Measurements from ENCODE around the gene PERM1.
"Not testable (repeated sequence)": the region's sequence is repeated elsewhere in the genome, so short reads cannot be mapped to it uniquely, and the experiment has no call there.

The PERM1 gene

GRCh38 chr1:1013105-1013921 is 31.4 kb upstream of the PERM1 start, which contains the start of gene ISG15:
Gene ISG15, plus strand, starts transcription at chr1:1013497. Its CDS starts 77 bp downstream, at chr1:1013574.
- H3K4me3 ChIP-seq (ENCODE audit: insufficient read length, low read depth) = peak within 1 kb of the TSS; percentile 55
- H3K9ac ChIP-seq (ENCODE audit: insufficient read length, low read depth) = peak within 1 kb of the TSS; percentile 80
- H3K9me3 ChIP-seq (ENCODE audit: insufficient read depth, low read length) = no peaks in the 10 kb centered on the region; the same call in 1 of the 2 replicates
- H3K36me3 ChIP-seq (ENCODE audit: insufficient read depth, insufficient read length, low read length) = peaks cover 8% of the 10 kb centered on the region
- peak; percentile 33 for DNase-seq (ENCODE audit: low read depth, low spot score)
- H3K27me3 ChIP-seq (ENCODE audit: insufficient read depth, insufficient read length) = no peaks in the 10 kb centered on the region
- peaks cover 6% of the 10 kb centered on the region for H3K4me1 ChIP-seq (ENCODE audit: insufficient read depth, insufficient read length)
- no peak for TF ChIP-seq ZNF274 (IDR thresholded peaks at IDR 0.05; ENCODE audit: low read depth, low read length)
- TF ChIP-seq YY1 (IDR thresholded peaks at IDR 0.05; ENCODE audit: insufficient read depth, insufficient read length) = no peak
- TF ChIP-seq SUZ12 (IDR thresholded peaks at IDR 0.05; ENCODE audit: extremely low read depth, insufficient read depth, insufficient read length) = no peak

DNA sequence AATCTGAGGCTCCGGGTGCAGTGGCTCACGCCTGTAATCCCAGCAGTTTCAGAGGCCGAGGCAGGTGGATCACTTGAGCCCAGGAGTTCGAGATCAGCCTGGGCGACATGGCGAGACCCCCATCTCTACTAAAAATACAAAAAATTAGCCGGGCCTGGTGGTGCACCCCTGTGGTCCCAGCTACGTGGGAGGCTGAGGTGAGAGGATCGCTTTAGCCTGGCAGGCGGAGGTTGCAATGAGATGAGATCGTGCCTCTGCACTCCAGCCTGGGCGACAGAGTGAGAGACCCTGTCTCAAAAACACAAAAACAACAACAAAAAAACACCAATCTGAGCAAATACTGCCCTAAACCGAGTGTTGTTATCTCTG is 30.8 kb upstream of the PERM1 start:
- H3K36me3 ChIP-seq (ENCODE audit: insufficient read depth, insufficient read length, low read length); H3K9me3 ChIP-seq (ENCODE audit: insufficient read depth, low read length); H3K27me3 ChIP-seq (ENCODE audit: insufficient read depth, insufficient read length); DNase-seq (ENCODE audit: low read depth, low spot score); H3K4me1 ChIP-seq (ENCODE audit: insufficient read depth, insufficient read length): not testable (repeated sequence)
- Histone ChIP-seq H3K4me3 (ENCODE audit: insufficient read length, low read depth) (peak overlapping the region; percentile 55), H3K9ac (ENCODE audit: insufficient read length, low read depth) (peak overlapping the region; percentile 36)

DNA sequence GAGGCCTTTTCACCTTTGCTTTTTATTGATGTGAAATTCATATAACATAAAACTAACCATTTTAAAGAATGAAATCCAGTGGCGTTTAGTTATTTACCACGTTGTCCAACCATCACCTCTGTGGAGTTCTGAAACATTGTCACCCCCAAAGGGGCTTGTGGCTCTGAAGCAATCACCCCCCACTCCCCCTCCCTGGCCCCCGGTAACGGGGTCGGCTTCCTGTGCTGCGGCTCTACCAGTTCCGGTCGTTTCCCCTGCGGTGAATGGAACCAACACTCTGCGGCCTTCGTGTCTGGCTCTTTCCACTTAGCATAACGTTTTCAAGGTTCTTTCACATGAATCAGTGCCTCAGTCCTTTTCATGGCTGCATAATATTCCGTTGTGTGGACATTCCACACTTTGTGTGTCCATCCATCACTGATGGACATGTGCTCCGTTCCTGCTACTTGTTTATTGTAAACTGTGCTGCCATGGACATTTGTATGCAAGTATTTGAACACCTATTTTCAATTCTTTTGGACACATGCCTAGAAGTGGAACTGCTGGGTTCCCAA is 29.6 kb upstream of the PERM1 start:
- DNase-seq (ENCODE audit: low read depth, low spot score) = no peak
- no peak for TF ChIP-seq YY1 (IDR thresholded peaks at IDR 0.05; ENCODE audit: insufficient read depth, insufficient read length)
- no peak for TF ChIP-seq ZNF274 (IDR thresholded peaks at IDR 0.05; ENCODE audit: low read depth, low read length)
- TF ChIP-seq SUZ12 (IDR thresholded peaks at IDR 0.05; ENCODE audit: extremely low read depth, insufficient read depth, insufficient read length) = no peak
- H3K9me3 ChIP-seq (ENCODE audit: insufficient read depth, low read length) = no peaks in the 10 kb centered on the region; the same call in 1 of the 2 replicates
- H3K4me3 ChIP-seq (ENCODE audit: insufficient read length, low read depth) = no peak overlapping the region
- H3K36me3 ChIP-seq (ENCODE audit: insufficient read depth, insufficient read length, low read length) = peaks cover 8% of the 10 kb centered on the region
- no peaks in the 10 kb centered on the region for H3K27me3 ChIP-seq (ENCODE audit: insufficient read depth, insufficient read length)
- peaks cover 10% of the 10 kb centered on the region for H3K4me1 ChIP-seq (ENCODE audit: insufficient read depth, insufficient read length)
- H3K9ac ChIP-seq (ENCODE audit: insufficient read length, low read depth) = no peak overlapping the region

GRCh38 chr1:1010131-1010530 is 28.2 kb upstream of the PERM1 start:
- not testable (repeated sequence) for H3K9me3 ChIP-seq (ENCODE audit: insufficient read depth, low read length); H3K27me3 ChIP-seq (ENCODE audit: insufficient read depth, insufficient read length); H3K36me3 ChIP-seq (ENCODE audit: insufficient read depth, insufficient read length, low read length); DNase-seq (ENCODE audit: low read depth, low spot score); H3K4me3 ChIP-seq (ENCODE audit: insufficient read length, low read depth); H3K9ac ChIP-seq (ENCODE audit: insufficient read length, low read depth)
- H3K4me1 ChIP-seq (ENCODE audit: insufficient read depth, insufficient read length) = peaks cover 22% of the 10 kb centered on the region

- Histone ChIP-seq H3K9me3 (ENCODE audit: insufficient read depth, low read length) (no peaks in the 10 kb centered on the region; the same call in 1 of the 2 replicates), H3K9ac (ENCODE audit: insufficient read length, low read depth) (peak overlapping the region; percentile 56), H3K4me1 (ENCODE audit: insufficient read depth, insufficient read length) (peaks cover 36% of the 10 kb centered on the region), H3K27me3 (ENCODE audit: insufficient read depth, insufficient read length) (no peaks in the 10 kb centered on the region), H3K36me3 (ENCODE audit: insufficient read depth, insufficient read length, low read length) (peaks cover 13% of the 10 kb centered on the region), H3K4me3 (ENCODE audit: insufficient read length, low read depth) (no peak overlapping the region)
- DNase-seq (ENCODE audit: low read depth, low spot score) = no peak
- TF ChIP-seq YY1 (IDR thresholded peaks at IDR 0.05; ENCODE audit: insufficient read depth, insufficient read length) (no peak), SUZ12 (IDR thresholded peaks at IDR 0.05; ENCODE audit: extremely low read depth, insufficient read depth, insufficient read length) (no peak), ZNF274 (IDR thresholded peaks at IDR 0.05; ENCODE audit: low read depth, low read length) (no peak)
Measured at GRCh38 chr1:1006305-1007159, 24.6 kb upstream of the PERM1 start.

GRCh38 chr1:1005774-1006304 is 23.9 kb upstream of the PERM1 start:
- no peaks in the 10 kb centered on the region for H3K27me3 ChIP-seq (ENCODE audit: insufficient read depth, insufficient read length)
- H3K9ac ChIP-seq (ENCODE audit: insufficient read length, low read depth) = peak overlapping the region; percentile 32

More at GRCh38 chr1:1005774-1006304, 23.9 kb upstream of the PERM1 start:
- no peak for DNase-seq (ENCODE audit: low read depth, low spot score)
- TF ChIP-seq YY1 (IDR thresholded peaks at IDR 0.05; ENCODE audit: insufficient read depth, insufficient read length) (no peak), SUZ12 (IDR thresholded peaks at IDR 0.05; ENCODE audit: extremely low read depth, insufficient read depth, insufficient read length) (no peak), ZNF274 (IDR thresholded peaks at IDR 0.05; ENCODE audit: low read depth, low read length) (no peak)
- no peak overlapping the region for H3K4me3 ChIP-seq (ENCODE audit: insufficient read length, low read depth)
- peaks cover 36% of the 10 kb centered on the region for H3K4me1 ChIP-seq (ENCODE audit: insufficient read depth, insufficient read length)
- H3K9me3 ChIP-seq (ENCODE audit: insufficient read depth, low read length) = no peaks in the 10 kb centered on the region
- H3K36me3 ChIP-seq (ENCODE audit: insufficient read depth, insufficient read length, low read length) = peaks cover 11% of the 10 kb centered on the region
